HG03439 (cell line): ENCODE data around the gene TRPC4AP.

Experiments
- ATAC-seq: cut with Tn5 transposase; IDR thresholded peaks from one replicate; pipeline ENCODE4 v1.9.1; 2021; ENCODE audit warnings: mild to moderate bottlenecking, moderate library complexity; ENCODE audit not compliant: unreplicated experiment

TRPC4AP gene

GRCh38 chr20:34990231-34990630, 102.4 kb downstream of the TRPC4AP start:
- no peak for ATAC-seq

- ATAC-seq: no peak
Observed at GRCh38 chr20:34989670-34990069, 102.9 kb downstream of the TRPC4AP start.

GRCh38 chr20:34989118-34989517, 103.5 kb downstream of the TRPC4AP start:
- no peak for ATAC-seq

- no peak for ATAC-seq
Observed at GRCh38 chr20:34988191-34988540, 104.4 kb downstream of the TRPC4AP start.

GRCh38 chr20:34987288-34988190, 105.1 kb downstream of the TRPC4AP start:
- no peak for ATAC-seq

GRCh38 chr20:34986311-34987287, 106.0 kb downstream of the TRPC4AP start:
- no peak for ATAC-seq

GRCh38 chr20:34985461-34986310, 106.9 kb downstream of the TRPC4AP start:
- no peak for ATAC-seq

- no peak for ATAC-seq
Observed at GRCh38 chr20:34984756-34985261, 107.8 kb downstream of the TRPC4AP start.

- no peak for ATAC-seq
Observed at GRCh38 chr20:34983995-34984735, 108.4 kb downstream of the TRPC4AP start.

GRCh38 chr20:34983089-34983820, 109.4 kb downstream of the TRPC4AP start:
- no peak for ATAC-seq

- no peak for ATAC-seq
Observed at GRCh38 chr20:34982270-34983088, 110.1 kb downstream of the TRPC4AP start.

GRCh38 chr20:34980543-34981233, 111.9 kb downstream of the TRPC4AP start:
- no peak for ATAC-seq

GRCh38 chr20:34979366-34980153, 113.0 kb downstream of the TRPC4AP start:
- no peak for ATAC-seq

GRCh38 chr20:34978092-34978744, 114.4 kb downstream of the TRPC4AP start:
- no peak for ATAC-seq

GRCh38 chr20:34977365-34978091, 115.1 kb downstream of the TRPC4AP start:
- no peak for ATAC-seq

GRCh38 chr20:34976286-34976685, 116.3 kb downstream of the TRPC4AP start:
- ATAC-seq: no peak
